Neural cell (in vitro differentiated cells): Measurements from ENCODE around the gene CIITA. TPM values are rescaled to one million over a fixed set of nuclear protein-coding genes. Genes with fewer than 3 reads are reported as not detected.

ENCODE experiments used
- H2AFZ ChIP-seq: fragments of 200-600, 300-800 bp; sonication (generic), shearing (Covaris generic); 2 replicates; pipeline ENCODE4 v1.6.0; 2014; ENCODE audit warnings: low read depth, mild to moderate bottlenecking, antibody characterized with exemption, low read length, moderate library complexity
- H3F3A ChIP-seq: fragments of 200-600 bp; shearing (Covaris generic); 2 replicates; pipeline ENCODE4 v1.6.1; 2016; ENCODE audit warnings: mild to moderate bottlenecking, moderate library complexity, mixed read lengths, antibody characterized with exemption, low read length; ENCODE audit not compliant: insufficient read depth, poor library complexity, severe bottlenecking
- H3K27ac ChIP-seq: fragments of 200-600, 300-800 bp; sonication (generic), shearing (Covaris generic); 2 replicates; pipeline ENCODE4 v1.5.1; 2014; ENCODE audit warnings: mild to moderate bottlenecking, low read length, moderate library complexity
- H3K27me3 ChIP-seq: fragments of 300-800, 200-600 bp; sonication (generic), shearing (Covaris generic); 2 replicates; pipeline ENCODE4 v1.6.0; 2014; ENCODE audit warnings: mild to moderate bottlenecking, low read depth, low read length, moderate library complexity; ENCODE audit not compliant: insufficient read depth
- H3K36me3 ChIP-seq: fragments of 300-800, 200-600 bp; sonication (generic), shearing (Covaris generic); 2 replicates; pipeline ENCODE4 v1.5.1; 2014; ENCODE audit warnings: mild to moderate bottlenecking, antibody characterized with exemption, low read length, moderate library complexity; ENCODE audit not compliant: insufficient read depth
- H3K4me2 ChIP-seq: fragments of 300-800, 200-600 bp; sonication (generic), shearing (Covaris generic); 2 replicates; pipeline ENCODE4 v1.6.0; 2014; ENCODE audit warnings: mild to moderate bottlenecking, low read length
- H3K4me3 ChIP-seq: fragments of 300-800, 200-600 bp; sonication (generic), shearing (Covaris generic); 2 replicates; pipeline ENCODE4 v1.5.1; 2014; ENCODE audit warnings: mild to moderate bottlenecking, low read length, moderate library complexity
- H3K79me2 ChIP-seq: fragments of 200-600 bp; shearing (Covaris generic); replicated peaks from 2 replicates; pipeline ENCODE4 v1.6.0; 2014; ENCODE audit warnings: mild to moderate bottlenecking, low read length, moderate library complexity; ENCODE audit not compliant: insufficient read depth
- H3K9ac ChIP-seq: fragments of 300-800, 200-600 bp; sonication (generic), shearing (Covaris generic); 2 replicates; pipeline ENCODE4 v1.6.1; 2016; ENCODE audit warnings: mild to moderate bottlenecking, low read length, mixed read lengths
- H3K9me2 ChIP-seq: fragments of 200-600 bp; shearing (Covaris generic); 2 replicates; pipeline ENCODE4 v1.6.1; 2016; ENCODE audit warnings: mild to moderate bottlenecking, low read length, mixed read lengths; ENCODE audit not compliant: insufficient read depth
- H3K9me3 ChIP-seq: fragments of 200-600, 300-800 bp; sonication (generic), shearing (Covaris generic); 2 replicates; pipeline ENCODE4 v1.6.1; 2016; ENCODE audit warnings: mild to moderate bottlenecking, mixed run types, low read length, moderate library complexity, mixed read lengths
- H4K20me1 ChIP-seq: fragments of 200-600 bp; shearing (Covaris generic); 2 replicates; pipeline ENCODE4 v1.6.1; 2016; ENCODE audit warnings: mild to moderate bottlenecking, mixed run types; ENCODE audit not compliant: insufficient read depth
- EP300 ChIP-seq: fragments of 450-650 bp; conservative IDR thresholded peaks from 2 replicates; pipeline ENCODE4 v1.6.1; 2014; ENCODE audit warnings: antibody characterized with exemption, mild to moderate bottlenecking, moderate library complexity; ENCODE audit not compliant: poor library complexity, severe bottlenecking
- EZH2 ChIP-seq: fragments of 200-600, 300-800 bp; shearing (Covaris generic), sonication (generic); IDR thresholded peaks from 2 replicates; pipeline ENCODE4 v1.6.1; 2014; ENCODE audit warnings: antibody characterized with exemption, low read length, borderline replicate concordance, mild to moderate bottlenecking; ENCODE audit not compliant: insufficient read depth, poor library complexity, severe bottlenecking
- MXI1 ChIP-seq: fragments of 450-650 bp; conservative IDR thresholded peaks from 2 replicates; pipeline ENCODE4 v1.6.1; 2014; ENCODE audit warnings: antibody characterized with exemption, mild to moderate bottlenecking; ENCODE audit not compliant: poor library complexity, severe bottlenecking
- POLR2AphosphoS5 ChIP-seq: IDR thresholded peaks from 2 replicates; pipeline ENCODE4 v1.6.1; 2012
- RAD21 ChIP-seq: fragments of 450-650 bp; conservative IDR thresholded peaks from 2 replicates; pipeline ENCODE4 v1.6.1; 2014; ENCODE audit warnings: antibody characterized with exemption, mild to moderate bottlenecking, moderate library complexity
- SMC3 ChIP-seq: fragments of 450-650 bp; conservative IDR thresholded peaks from 2 replicates; pipeline ENCODE4 v1.6.1; 2014; ENCODE audit warnings: antibody characterized with exemption, mild to moderate bottlenecking, moderate library complexity; ENCODE audit not compliant: poor library complexity
- TAF1 ChIP-seq: IDR thresholded peaks from 2 replicates; pipeline ENCODE4 v1.6.1; 2012; ENCODE audit warnings: low read depth
- polyA plus RNA-seq: library from polyadenylated mRNA; depleted of rRNA; stranded (reverse); fragments of >200 nt; gene quantifications from 2 replicates; pipeline ENCODE4 v1.2.3, GENCODE V29; 2014
- TF ChIP-seq, protein P1 (sequence below): fragments of 450-650 bp; IDR thresholded peaks from 2 replicates; pipeline ENCODE4 v1.5.1; 2014; ENCODE audit warnings: antibody characterized with exemption, mild to moderate bottlenecking, moderate library complexity; ENCODE audit not compliant: poor library complexity, severe bottlenecking
- TF ChIP-seq, protein P2 (sequence below): IDR thresholded peaks from 2 replicates; pipeline ENCODE4 v1.6.1; 2012; ENCODE audit warnings: borderline replicate concordance

CIITA gene
- polyA plus RNA-seq, 1 donor from 2014 or later = not detected

DNA sequence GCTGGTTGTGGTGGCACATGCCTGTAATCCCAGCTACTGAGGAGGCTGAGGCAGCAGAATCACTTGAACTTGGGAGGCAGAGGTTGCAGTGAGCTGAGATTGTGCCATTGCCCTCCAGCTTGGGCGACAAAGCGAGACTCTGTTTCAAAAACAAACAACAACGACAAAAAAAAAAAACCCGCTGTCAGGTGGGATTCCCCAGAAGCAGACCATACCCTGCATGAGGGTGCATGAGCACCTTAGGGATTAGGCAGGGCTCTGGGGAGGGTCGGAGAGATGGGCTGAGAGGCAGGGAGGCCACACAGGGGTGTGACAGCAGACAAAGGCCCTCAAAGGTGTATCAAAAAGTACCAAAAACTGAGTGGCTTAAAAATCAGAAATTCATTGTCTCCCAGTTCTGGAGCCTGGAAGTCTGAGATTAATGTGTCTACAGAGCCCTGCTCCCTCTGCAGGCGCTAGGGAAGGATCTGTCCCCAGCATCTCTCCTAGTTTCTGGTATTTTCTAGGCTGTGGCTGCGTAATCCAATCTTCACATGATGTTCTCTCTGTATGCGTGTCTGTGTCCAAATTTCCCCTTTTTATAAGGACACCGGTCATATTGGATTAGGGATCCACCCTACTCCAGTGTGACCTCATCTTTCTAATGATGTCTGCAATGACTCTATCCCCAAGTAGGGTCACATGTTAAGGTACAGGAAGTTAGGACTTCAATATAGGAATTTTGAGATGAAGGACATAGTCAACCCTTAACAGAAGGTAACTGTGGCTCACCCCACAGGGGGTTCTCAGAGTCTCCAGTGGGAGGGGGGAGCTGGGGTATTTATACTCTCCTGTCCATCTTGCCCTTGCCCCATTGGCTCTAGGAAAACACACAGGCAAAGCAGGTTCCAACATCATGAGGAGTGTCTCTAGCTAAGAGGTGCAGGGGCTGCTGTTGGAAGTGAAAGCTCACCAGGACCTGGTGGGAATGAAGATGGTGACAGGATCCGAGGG, 44.8 kb upstream of the CIITA start:
- Histone ChIP-seq H4K20me1 (no peaks in the 10 kb centered on the region), H3K9me2 (no peaks in the 10 kb centered on the region), H3K27me3 (no peaks in the 10 kb centered on the region), H3K4me3 (no peak overlapping the region), H3K36me3 (no peaks in the 10 kb centered on the region), H3K9ac (no peak overlapping the region), H3K9me3 (no peaks in the 10 kb centered on the region), H3K27ac (no peak overlapping the region), H3F3A (no peaks in the 10 kb centered on the region), H3K4me2 (no peak overlapping the region), H3K79me2 (no peaks in the 10 kb centered on the region), H2AFZ (no peak overlapping the region)
- TF ChIP-seq RAD21 (no peak), EP300 (no peak), MXI1 (no peak), POLR2AphosphoS5 (no peak), TAF1 (no peak), EZH2 (no peak), SMC3 (no peak)
- TF ChIP-seq, protein P1, sequence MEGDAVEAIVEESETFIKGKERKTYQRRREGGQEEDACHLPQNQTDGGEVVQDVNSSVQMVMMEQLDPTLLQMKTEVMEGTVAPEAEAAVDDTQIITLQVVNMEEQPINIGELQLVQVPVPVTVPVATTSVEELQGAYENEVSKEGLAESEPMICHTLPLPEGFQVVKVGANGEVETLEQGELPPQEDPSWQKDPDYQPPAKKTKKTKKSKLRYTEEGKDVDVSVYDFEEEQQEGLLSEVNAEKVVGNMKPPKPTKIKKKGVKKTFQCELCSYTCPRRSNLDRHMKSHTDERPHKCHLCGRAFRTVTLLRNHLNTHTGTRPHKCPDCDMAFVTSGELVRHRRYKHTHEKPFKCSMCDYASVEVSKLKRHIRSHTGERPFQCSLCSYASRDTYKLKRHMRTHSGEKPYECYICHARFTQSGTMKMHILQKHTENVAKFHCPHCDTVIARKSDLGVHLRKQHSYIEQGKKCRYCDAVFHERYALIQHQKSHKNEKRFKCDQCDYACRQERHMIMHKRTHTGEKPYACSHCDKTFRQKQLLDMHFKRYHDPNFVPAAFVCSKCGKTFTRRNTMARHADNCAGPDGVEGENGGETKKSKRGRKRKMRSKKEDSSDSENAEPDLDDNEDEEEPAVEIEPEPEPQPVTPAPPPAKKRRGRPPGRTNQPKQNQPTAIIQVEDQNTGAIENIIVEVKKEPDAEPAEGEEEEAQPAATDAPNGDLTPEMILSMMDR = no peak
- TF ChIP-seq, protein P2, sequence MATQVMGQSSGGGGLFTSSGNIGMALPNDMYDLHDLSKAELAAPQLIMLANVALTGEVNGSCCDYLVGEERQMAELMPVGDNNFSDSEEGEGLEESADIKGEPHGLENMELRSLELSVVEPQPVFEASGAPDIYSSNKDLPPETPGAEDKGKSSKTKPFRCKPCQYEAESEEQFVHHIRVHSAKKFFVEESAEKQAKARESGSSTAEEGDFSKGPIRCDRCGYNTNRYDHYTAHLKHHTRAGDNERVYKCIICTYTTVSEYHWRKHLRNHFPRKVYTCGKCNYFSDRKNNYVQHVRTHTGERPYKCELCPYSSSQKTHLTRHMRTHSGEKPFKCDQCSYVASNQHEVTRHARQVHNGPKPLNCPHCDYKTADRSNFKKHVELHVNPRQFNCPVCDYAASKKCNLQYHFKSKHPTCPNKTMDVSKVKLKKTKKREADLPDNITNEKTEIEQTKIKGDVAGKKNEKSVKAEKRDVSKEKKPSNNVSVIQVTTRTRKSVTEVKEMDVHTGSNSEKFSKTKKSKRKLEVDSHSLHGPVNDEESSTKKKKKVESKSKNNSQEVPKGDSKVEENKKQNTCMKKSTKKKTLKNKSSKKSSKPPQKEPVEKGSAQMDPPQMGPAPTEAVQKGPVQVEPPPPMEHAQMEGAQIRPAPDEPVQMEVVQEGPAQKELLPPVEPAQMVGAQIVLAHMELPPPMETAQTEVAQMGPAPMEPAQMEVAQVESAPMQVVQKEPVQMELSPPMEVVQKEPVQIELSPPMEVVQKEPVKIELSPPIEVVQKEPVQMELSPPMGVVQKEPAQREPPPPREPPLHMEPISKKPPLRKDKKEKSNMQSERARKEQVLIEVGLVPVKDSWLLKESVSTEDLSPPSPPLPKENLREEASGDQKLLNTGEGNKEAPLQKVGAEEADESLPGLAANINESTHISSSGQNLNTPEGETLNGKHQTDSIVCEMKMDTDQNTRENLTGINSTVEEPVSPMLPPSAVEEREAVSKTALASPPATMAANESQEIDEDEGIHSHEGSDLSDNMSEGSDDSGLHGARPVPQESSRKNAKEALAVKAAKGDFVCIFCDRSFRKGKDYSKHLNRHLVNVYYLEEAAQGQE = no peak

DNA sequence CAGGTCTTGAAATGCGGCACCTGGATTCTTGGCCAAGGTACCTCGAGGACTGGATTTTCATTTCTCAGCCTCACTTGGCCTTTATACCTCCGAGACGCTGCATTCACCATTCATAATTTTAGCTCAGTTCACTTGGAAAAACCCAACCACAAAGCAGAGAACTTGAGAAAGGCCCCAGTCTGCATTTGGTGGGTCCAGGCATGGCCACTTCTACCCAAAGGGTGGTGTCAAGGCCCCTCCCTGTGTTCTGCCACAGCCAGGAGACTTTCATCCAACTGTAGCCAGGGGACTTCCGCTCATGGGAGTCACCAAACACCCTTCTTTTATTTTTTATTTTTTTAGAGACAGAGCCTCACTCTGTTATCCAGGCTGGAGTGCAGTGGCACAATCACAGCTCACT, 43.7 kb upstream of the CIITA start:
- no peaks in the 10 kb centered on the region for H4K20me1 ChIP-seq
- H3K36me3 ChIP-seq = no peaks in the 10 kb centered on the region
- H3F3A ChIP-seq = no peaks in the 10 kb centered on the region
- no peaks in the 10 kb centered on the region for H3K9me2 ChIP-seq
- no peak overlapping the region for H3K4me3 ChIP-seq
- H3K27ac ChIP-seq = no peak overlapping the region
- no peak for TF ChIP-seq TAF1
- no peak for TF ChIP-seq EZH2
- no peak for TF ChIP-seq RAD21
- TF ChIP-seq, protein P2 = no peak
- no peak for TF ChIP-seq EP300
- TF ChIP-seq MXI1 = no peak
- TF ChIP-seq, protein P1 = no peak
- no peak for TF ChIP-seq POLR2AphosphoS5
- TF ChIP-seq SMC3 = no peak
- H3K79me2 ChIP-seq = no peaks in the 10 kb centered on the region
- H2AFZ ChIP-seq = no peak overlapping the region
- no peak overlapping the region for H3K4me2 ChIP-seq
- H3K27me3 ChIP-seq = no peaks in the 10 kb centered on the region
- H3K9ac ChIP-seq = no peak overlapping the region
- H3K9me3 ChIP-seq = no peaks in the 10 kb centered on the region
